ENCODE data around the gene FRMD4A. TPM values are rescaled to one million over a fixed set of nuclear protein-coding genes. Genes with fewer than 3 reads are reported as not detected.
"Not testable (repeated sequence)": the region's sequence is repeated elsewhere in the genome, so short reads cannot be mapped to it uniquely, and the experiment has no call there.

The FRMD4A gene
- total RNA-seq, 1 donor from 2014 or later, result 33.3 TPM

DNA sequence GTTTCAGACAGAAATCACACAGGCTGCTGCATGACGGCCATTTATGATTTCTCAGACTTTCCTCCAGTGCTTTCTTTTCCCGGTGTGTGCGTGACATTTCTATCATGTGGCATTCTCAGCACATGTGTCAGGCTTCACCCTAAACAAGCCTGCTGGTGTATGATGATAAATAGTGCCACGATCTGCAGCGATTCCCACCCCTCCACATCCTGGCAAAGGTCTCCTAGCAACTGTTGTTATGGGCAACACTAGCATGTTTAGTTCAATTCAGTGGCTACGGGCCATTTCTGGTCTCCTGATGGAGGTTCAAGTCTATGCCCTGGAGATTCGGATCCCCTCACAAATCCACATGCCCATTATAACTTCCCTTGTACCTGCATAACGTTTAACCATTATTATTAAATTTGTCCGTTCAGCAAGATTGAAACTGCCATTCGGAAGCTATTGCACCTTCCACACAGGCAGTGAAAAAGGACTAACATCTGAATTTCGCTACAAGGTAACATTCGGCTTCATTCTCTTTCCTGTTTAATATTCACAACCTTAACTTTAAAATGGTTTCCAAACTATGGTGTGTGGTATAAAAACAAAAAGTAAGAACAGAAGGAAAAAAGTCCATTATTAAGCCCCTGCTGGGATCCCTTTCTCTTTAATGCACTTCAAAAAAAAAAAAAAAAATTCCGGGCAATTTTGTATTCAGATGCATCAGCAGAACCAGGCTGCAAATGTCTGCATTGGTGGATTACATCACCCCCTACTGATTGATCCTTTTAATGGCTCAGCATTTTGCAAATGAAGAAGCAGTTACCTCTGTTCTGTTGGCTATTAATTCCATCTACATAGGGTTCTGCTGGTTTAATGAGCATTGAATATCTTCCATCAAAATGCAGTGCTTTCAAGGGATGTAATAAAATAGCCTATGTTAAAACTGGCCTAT is 90.2 kb downstream of the FRMD4A start:
- no peak for DNase-seq

DNA sequence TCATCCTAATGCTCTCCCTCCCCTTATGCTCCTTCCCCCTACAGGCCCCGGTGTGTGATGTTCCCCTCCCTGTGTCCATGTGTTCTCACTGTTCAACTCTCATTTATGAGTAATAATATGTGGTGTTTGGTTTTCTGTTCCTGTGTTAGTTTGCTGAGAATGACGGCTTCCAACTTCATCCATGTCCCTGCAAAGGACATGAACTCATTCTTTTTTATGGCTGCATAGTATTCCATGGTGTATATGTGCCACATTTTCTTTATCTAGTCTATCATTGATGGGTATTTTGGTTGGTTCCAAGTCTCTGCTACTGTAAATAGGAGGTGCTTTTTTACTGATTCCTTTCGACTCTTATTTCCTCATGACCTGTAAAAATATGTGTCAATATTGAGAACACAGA is 92.1 kb downstream of the FRMD4A start:
- DNase-seq, result not testable (repeated sequence)

DNA sequence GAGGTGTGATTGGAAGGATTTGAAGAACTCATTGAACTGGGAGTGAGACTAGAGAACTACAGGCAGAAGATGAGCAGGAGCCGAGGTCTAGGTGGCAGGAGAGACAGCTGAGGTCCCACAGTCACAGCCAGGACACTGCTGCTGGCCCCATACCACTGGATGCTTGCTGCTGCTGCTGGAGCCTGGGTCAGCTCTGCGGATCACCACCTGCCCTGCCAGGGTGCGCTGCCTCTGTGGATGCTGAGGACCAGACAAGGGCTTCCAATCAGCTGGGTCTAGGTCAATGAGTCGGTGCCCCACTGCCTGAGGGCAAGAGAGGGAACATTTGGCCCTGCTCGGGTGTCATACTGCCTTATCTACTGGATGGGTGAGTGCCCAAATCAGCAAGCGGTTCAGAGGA is 94.4 kb downstream of the FRMD4A start:
- no peak for DNase-seq

DNA sequence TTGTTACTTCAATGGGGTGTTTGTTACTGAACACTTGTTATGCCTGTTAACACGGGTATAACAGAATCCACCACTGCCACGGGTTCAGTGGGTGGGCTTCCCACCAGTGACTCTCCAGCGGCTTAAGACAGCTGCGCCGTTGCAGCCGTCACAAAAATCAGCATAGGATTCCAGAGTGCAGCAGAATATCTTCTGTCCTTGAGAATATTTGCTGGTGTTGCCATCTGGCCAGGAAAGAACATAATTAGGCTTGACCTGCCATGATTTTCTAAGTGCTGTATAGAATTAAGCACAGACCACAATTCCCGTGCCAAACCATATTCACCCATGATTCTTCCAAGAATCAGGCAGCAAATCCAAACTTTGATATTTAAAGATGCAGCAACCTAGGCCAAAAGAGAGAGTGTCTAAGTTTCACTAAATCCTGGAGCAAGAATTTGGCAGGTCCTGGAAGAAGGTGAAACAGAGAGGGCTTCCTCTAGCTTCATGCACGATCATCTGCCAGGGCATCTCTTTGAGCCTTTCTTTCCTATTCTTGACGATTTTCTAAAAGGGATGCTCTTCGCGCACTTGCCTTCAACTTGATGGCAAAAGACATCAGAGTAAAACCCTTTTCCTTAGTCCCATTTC is 95.0 kb downstream of the FRMD4A start:
- no peak for DNase-seq

DNA sequence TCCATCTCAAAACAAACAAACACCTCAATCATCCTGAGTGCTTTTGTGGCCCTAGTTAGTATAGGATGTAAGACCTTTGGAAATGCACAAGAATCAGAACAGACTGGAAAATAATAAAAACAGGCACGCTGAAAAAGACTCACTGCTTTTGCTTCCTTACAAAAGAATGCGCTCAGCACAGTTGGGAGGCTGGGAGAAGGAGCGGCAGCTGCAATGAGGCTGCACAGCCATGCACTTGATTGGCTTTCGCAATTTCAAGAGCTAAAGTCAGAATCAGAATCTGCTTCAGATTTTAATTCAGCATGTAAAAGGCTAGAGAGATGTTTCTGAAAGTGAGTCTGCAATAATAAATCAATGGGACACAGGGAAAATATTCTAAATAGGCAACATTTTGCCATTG is 97.2 kb downstream of the FRMD4A start:
- no peak for DNase-seq

DNA sequence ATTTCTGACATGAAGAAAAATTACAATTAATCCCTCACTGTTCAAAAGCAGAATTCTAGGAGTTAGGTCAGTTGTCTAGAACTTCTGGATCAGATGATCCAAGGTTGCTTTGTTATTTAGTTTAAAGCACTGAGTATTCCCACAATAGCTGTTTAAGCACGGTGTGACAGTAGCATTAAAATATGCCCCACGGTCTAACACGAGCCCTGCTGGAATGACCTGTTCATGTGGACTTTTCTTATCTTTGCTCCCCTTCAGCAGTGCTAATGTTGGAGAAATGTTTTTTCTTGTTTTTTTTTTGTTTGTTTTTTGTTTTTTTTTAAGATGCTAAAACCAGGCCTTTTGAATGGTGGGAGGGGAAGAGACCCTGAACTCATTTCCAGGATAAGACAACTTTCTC is 101.9 kb downstream of the FRMD4A start:
- DNase-seq, result not testable (repeated sequence)

DNA sequence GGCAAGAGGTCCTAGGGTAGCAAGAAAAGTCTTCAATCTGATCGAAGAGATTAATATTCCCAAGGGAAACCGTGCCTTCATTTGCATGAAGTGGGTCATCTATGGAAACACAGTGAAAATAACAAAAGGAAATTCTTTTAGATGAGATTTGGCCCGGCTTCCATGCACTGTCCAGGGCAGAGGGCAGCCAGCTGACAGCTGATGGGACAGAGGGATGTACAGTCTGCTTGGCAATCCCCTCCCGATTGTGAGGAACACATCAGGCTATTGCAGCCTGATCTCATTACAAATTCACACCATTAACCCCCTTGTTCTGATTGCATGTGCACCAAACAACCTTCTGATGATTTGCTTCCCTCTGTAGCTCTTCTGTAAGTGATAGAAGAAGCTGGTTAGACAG is 105.3 kb downstream of the FRMD4A start:
- no peak for DNase-seq

DNA sequence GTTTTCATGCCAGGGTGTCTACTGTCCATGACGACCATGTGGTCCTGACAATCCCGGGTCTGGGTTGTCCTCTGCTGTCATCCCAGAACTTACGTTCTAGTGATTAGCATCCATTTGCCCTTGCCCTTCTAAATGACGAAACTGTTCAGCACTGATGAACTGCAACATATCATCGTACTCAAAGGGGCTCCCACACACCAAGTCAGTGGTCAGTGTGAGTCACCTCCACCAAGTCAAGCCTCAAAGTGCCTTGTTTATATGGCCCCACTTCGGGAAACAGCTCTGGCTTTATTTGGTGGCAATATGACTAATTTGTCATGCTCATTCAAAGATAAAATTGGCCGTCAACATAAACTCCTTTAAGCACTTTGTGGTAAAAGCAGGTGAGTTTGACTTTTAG is 110.7 kb downstream of the FRMD4A start:
- no peak for DNase-seq

DNA sequence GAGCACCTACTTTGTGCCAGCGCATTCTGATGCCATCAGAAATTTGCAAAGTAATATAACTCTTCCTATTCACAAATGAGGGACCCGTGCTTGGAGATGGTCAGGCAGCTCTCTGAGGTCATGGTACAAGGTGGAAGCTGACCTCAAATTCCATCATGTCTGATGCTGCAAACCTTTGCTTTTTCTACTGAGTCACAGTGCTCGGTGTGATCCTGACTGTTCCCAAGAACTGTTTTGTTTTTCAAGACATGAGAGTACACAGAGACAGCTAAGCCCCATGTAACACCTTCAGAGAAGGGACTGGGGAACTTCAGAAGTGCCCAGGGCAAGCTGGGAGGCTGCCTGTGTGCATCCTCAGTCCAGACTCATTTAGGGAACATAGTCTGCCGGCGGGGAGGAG is 111.3 kb downstream of the FRMD4A start:
- DNase-seq, result no peak

DNA sequence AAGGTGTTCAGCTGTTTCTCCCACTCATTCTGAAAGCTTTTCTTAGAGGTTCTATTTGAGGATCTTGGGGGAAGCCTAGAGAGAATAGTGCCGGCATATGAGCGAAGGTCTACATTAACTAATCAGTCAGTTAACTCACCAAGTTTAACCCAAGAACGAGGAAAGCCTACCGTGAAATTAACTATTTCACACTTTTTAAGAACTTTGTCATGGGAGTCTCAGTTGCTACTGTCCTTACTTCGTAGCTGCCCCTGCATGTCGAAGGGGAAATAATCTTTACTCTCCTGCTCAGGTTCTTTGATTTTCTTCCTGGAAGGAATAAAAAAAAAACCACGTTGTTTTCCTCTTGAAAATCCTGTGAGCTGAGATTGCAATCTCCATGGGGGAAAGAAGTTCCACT is 115.1 kb downstream of the FRMD4A start:
- no peak for DNase-seq

DNA sequence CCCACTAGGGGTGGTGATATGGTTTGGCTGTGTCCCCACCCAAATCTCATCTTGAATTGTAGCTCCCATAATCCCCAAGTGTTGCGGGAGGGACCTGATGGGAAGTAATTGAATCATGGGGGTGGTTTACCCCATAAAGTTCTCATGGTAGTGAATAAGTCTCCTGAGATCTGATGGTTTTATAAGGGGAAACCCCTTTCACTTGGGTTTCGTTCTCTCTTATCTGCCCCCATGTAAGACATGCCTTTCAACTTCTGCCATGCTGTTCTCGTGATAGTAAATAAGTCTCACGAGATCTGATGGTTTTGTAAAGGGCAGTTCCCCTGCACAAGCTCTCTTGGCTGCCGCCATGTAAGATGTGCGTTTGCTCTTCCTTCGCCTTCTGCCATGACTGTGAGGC is 117.0 kb downstream of the FRMD4A start:
- DNase-seq, result not testable (repeated sequence)

DNA sequence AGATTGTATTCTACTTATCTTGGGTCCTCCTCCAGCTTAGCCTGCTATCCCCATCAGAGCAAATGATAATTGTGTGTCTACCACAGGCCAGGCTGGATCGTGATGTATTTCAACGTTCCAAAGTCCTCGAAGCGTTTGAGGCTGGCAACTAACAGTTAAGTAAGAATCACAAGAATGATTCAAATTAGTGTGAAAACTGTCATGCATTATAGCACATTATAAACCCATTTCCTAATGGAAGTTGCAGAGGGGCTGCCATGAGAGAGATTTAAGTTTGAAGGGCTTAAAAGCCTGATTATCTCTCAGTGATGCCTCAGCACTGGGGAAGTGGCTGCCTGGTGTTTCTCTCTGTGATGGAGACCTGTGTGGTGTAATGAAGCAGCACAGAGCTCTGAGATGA is 119.1 kb downstream of the FRMD4A start:
- no peak for DNase-seq

DNA sequence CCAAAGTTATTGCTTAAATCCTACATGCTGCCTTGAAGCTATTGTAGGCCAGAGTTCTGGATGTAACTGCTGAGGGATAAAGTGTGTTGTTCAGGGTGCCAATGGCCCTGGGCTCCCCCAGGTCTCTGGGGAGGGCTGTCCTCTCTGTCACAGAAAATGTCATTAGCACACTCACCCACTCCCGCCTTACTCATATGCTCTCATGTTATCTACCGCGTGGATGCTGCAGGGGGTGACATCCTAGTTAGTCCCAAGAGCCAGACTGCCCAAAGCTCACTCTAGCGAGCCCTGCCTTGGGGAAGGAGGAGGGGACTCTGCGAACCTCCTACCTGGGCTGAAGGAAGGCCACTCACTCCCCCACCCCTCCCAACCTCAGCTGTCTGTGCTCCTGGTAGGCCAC is 122.5 kb downstream of the FRMD4A start:
- DNase-seq, result no peak

DNA sequence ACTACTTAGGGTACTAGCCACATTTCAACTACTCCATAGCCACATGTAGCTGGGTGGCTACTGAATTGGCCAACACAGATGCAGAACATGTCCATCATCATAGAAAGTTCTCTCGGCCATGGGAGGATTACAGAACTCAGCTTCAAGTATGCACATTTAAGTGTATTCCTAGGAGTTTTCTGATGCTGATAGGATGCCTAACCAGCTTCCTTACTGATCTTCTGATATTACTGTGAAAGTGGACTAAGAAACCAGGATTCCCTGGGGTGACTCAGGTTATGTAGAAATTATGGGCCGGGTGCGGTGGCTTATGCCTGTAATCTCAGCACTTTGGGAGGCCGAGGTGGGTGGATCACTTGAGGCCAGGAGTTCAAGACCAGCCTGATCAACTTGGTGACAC is 125.5 kb downstream of the FRMD4A start:
- no peak for DNase-seq

DNA sequence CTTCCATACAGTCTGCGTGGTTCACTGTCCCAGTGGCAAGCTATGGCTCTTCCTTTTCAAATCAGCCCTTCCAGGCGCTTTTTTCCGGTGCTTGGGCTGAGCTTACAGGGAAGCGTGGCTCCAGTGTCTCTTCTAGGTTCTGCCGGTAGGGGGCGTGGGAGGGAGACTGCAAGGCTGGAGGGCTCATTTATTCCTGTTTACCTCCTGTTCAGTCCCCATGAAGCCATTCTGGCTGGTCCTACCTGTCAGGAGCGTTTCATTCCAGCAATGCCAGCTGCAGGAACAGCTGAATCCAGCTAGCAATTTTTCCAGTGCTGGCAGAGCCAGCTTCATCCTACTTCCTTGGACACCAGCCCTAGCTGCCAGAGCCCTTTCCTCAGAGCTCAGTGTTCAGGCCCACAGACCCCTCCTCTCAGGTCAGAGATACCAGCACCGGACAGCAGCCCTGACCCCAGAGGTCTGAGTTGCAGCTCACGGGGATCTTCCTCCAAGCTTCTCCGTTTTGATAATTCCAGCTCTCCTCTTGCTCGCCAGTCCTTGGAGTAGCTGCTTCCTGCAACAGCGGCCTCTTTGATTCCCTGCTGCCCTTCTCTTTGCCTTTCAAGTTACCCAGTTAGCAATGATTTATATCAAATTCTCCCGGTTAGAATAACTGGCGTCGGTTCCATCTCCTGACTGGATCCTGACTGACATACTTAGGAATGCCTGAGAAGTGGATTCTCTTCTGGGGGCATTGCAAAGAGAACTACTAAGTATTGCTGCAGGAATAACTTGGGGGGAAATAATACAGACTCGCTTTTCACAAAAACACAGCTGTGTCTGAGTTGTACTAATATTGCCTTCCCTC is 129.8 kb downstream of the FRMD4A start:
- no peak for DNase-seq

DNA sequence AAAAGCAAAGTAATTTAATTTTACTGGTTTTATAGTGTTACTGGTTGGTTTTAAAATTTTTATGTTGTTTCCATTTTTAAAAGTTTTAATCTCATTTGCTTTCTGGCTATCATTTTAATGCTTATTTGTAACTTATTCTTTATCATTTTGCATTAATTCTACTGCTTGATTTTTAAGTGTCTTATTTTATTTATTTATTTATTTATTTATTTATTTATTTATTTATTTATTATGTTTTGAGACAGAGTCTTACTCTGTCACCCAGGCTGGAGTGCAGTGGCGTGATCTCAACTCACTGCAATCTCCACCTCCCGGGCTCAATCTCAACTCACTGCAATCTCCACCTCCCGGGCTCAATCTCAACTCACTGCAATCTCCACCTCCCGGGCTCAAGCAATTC is 131.6 kb downstream of the FRMD4A start:
- DNase-seq, result not testable (repeated sequence)

DNA sequence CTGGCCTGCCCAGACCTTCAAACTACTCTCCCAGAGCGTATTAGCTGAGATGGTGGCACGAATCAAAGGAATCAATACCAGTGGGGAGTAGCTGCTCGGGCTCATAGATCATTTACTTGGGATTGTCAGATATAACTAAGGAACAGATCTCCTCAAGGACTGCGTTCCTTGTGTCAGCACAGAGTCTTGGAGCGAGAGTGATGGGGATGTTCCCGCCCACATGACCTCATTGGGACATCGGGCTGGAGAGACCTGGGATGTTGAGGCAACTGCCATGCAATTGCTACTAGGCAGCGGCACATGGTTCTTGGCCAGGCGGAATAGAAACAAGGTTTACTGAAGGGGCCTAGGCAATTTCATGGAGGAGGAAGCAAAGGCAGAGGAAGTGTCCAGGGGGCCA is 132.6 kb downstream of the FRMD4A start:
- no peak for DNase-seq

DNA sequence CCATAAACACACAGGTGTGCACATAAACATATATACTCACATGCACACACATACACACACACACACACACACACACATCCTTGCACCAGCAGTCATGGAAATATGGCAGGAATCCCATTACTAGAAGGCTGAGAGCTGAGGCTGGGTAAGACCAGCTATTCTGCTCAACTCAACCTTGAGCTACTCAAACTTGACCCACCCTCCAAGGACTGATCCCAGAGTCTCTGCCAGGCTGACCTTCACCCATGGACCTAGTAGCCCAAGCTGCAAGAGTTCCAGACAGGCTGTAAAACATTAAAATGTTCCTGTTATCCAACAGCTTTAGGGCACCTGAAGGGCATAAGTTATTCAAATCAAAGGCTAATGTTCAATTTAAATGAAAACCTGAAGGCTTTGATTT is 134.6 kb downstream of the FRMD4A start:
- DNase-seq, result no peak

DNA sequence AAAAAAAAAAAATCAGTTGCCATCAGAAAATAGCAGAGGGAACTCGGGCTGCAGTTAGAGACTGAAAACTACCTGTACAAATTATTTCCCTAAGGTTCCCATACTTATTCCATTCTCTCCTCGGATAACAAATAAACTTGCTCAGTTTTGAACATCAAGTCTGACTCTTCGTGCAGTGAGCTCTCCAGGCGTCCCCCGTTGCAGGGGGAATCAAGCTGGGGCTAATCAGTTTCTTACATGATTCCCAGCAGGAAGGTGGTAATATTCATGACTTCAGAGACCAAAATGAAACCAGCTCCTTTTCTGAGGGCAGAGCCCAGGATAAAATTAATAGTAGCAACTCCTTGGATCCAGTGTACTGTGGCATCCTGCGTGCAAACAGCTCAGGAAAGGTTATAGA is 135.3 kb downstream of the FRMD4A start:
- DNase-seq, result no peak

DNA sequence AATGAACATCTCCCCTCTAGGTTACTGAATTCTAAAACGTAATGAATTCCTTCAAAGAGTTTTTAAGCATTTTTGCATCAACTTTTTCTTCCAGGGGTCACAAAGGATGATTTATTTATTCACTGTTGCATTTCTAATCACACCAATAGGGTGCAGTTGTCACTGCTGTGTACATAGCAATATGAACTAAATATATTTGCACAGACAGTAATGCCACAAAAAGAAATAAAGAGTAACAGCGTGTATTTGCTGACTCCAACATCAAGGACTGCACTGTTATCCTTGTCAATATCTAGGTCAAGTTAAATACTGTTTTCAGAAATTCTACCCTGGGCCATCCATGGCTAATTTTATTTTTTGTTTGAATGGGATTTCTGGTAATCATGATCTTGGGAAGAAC is 138.0 kb downstream of the FRMD4A start:
- DNase-seq, result no peak

DNA sequence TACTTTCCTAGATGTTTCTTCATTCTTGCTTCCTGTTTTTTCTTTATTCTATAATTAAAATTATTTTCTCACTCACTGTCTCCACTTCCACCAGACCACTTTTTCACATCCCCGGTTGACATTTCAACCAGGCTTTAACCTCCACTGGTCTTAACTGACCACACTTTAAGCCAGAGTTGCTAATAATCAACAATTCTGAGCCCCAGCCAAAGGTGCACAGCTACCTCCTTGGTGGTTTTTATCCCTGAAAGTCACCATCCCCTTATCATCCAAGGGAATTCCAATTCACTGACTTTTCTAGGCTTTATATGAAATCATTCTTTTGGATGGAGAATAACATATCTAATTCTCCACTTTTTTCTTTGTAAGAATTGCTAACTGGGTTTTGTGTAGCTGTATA is 138.9 kb downstream of the FRMD4A start:
- no peak for DNase-seq

DNA sequence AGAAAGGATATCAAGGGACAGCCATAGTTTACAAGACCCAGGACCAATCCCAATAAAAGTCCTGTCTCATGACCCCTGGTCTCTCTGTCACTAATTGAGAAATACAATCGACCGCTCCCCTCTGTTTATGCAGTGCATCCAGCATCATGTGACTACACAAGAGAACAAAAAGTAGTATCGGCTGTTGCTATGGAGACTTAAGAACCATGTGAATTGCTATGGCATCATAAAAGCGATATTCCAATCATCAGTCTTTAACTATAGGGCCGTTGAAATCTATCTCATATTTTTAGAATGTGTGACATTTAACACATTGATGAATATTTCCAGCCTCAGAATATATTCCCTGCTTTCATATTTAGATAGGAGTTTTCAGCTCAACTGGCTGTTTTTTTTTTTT is 139.3 kb downstream of the FRMD4A start:
- DNase-seq, result no peak

DNA sequence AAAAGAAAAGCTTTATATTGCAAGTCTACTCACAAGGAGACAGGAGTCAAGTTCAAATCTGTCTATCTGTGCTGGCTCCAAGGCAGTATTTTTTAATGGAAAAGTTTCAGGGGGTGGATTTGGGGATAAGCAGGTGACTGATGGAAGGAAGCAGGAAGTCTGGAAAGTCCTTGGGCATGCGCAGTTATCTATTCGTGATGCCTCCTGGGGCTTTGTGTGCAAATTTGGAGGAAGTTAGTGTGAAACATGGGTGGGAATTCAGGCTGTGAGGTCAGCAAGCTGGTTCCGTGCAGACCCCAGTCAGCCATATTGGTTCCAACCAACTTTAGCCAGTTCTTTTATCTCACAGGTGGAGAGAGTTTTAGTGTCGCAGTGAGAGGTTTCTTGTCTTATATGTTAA is 140.0 kb downstream of the FRMD4A start:
- DNase-seq, result no peak

All from skin of body (tissue), 2 donors.